Measurements from ENCODE around the gene SFXN3.

GRCh38 chr10:100989088-100989487, 41.9 kb upstream of the SFXN3 start:
- TF ChIP-seq CTCF (IDR thresholded peaks at IDR 0.05) (no peak), EP300 (IDR thresholded peaks at IDR 0.05; ENCODE audit: low read depth) (no peak), POLR2A (IDR thresholded peaks at IDR 0.05) (no peak), POLR2AphosphoS5 (IDR thresholded peaks at IDR 0.05) (no peak)
